ENCODE data around the gene SLC22A4. TPM values are rescaled to one million over a fixed set of nuclear protein-coding genes. Genes with fewer than 3 reads are reported as not detected.

Gene SLC22A4
- total and polyA plus RNA-seq, 2 experiments from 2014 or later: 24.0 to 26.0 TPM

GRCh38 chr5:132386644-132387286 is 92.6 kb downstream of the SLC22A4 start:
- no peak for TF ChIP-seq EZH2phosphoT487 (IDR thresholded peaks at IDR 0.05; ENCODE audit: insufficient read depth, low read depth)
- no peak for TF ChIP-seq EZH2 (IDR thresholded peaks at IDR 0.05; ENCODE audit: insufficient read depth, poor library complexity, severe bottlenecking)
- WGBS, 2 experiments (ENCODE audit: low coverage in 1 of 2, low lambda C conversion rate in 2 of 2, missing lambda C conversion rate in 2 of 2): 14 to 29% methylated on average over 8 to 10 of the region's 10 CpGs
- H3K4me3 ChIP-seq: no peak overlapping the region
- H3K79me2 ChIP-seq (ENCODE audit: insufficient read depth): no peaks in the 10 kb centered on the region
- H3K4me1 ChIP-seq (ENCODE audit: insufficient read depth): peaks cover 37% of the 10 kb centered on the region
- no peaks in the 10 kb centered on the region for H3K27me3 ChIP-seq (replicated peaks; ENCODE audit: insufficient read depth)
- H3K36me3 ChIP-seq (ENCODE audit: low read depth): no peaks in the 10 kb centered on the region
- in situ Hi-C loops (cut with MboI): loop anchor here (10.0 to 25.0 kb wide), 3 partner anchors 118 to 426 kb away; partner anchors contain the start of gene SOWAHA
- H3K27ac ChIP-seq: peak overlapping the region; percentile 90
- peaks cover 36% of the 10 kb centered on the region for H3F3A ChIP-seq (ENCODE audit: insufficient read depth)
- peak; percentile 87 for DNase-seq
- H3K4me2 ChIP-seq (ENCODE audit: unreplicated experiment): peak overlapping the region; percentile 29
- no peaks in the 10 kb centered on the region for H4K20me1 ChIP-seq (ENCODE audit: insufficient read depth)
- peak overlapping the region; percentile 24; the same call in 1 of the 2 replicates for H3K9ac ChIP-seq
- H3K9me2 ChIP-seq (ENCODE audit: insufficient read depth): no peaks in the 10 kb centered on the region
- no peak overlapping the region for H2AFZ ChIP-seq
- H3K9me3 ChIP-seq (ENCODE audit: low read depth): no peaks in the 10 kb centered on the region

- H3K36me3 ChIP-seq (ENCODE audit: low read depth): no peaks in the 10 kb centered on the region
- H3K4me1 ChIP-seq (ENCODE audit: insufficient read depth): peaks cover 37% of the 10 kb centered on the region
- H3K79me2 ChIP-seq (ENCODE audit: insufficient read depth): no peaks in the 10 kb centered on the region
- H3K4me2 ChIP-seq (ENCODE audit: unreplicated experiment): peak overlapping the region; percentile 50
- no peaks in the 10 kb centered on the region for H3K27me3 ChIP-seq (replicated peaks; ENCODE audit: insufficient read depth)
- peak overlapping the region; percentile 90 for H3K27ac ChIP-seq
- peaks cover 36% of the 10 kb centered on the region for H3F3A ChIP-seq (ENCODE audit: insufficient read depth)
- H4K20me1 ChIP-seq (ENCODE audit: insufficient read depth): no peaks in the 10 kb centered on the region
- no peak for TF ChIP-seq EZH2phosphoT487 (IDR thresholded peaks at IDR 0.05; ENCODE audit: insufficient read depth, low read depth)
- TF ChIP-seq EZH2 (IDR thresholded peaks at IDR 0.05; ENCODE audit: insufficient read depth, poor library complexity, severe bottlenecking): no peak
- DNase-seq: peak; percentile 95
- in situ Hi-C loops (cut with MboI): loop anchor here (10.0 to 25.0 kb wide), 3 partner anchors 117 to 425 kb away; partner anchors contain the start of gene SOWAHA
- WGBS, 2 experiments (ENCODE audit: low coverage in 1 of 2, low lambda C conversion rate in 2 of 2, missing lambda C conversion rate in 2 of 2): 10 to 14% methylated on average over 4 of the region's 4 CpGs
- H3K9me3 ChIP-seq (ENCODE audit: low read depth): no peaks in the 10 kb centered on the region
- H2AFZ ChIP-seq: peak overlapping the region; percentile 38
- no peaks in the 10 kb centered on the region for H3K9me2 ChIP-seq (ENCODE audit: insufficient read depth)
- H3K4me3 ChIP-seq: peak overlapping the region; percentile 26; the same call in 1 of the 2 replicates
- peak overlapping the region; percentile 61 for H3K9ac ChIP-seq
These were observed 93.5 kb downstream of the SLC22A4 start for GRCh38 chr5:132387640-132388117.

GRCh38 chr5:132388244-132389050 is 94.3 kb downstream of the SLC22A4 start:
- DNase-seq: peak; percentile 51
- no peaks in the 10 kb centered on the region for H4K20me1 ChIP-seq (ENCODE audit: insufficient read depth)
- H3K79me2 ChIP-seq (ENCODE audit: insufficient read depth): no peaks in the 10 kb centered on the region
- H3K4me3 ChIP-seq: peak overlapping the region; percentile 26; the same call in 1 of the 2 replicates
- peak overlapping the region; percentile 61 for H3K9ac ChIP-seq
- in situ Hi-C loops (cut with MboI): loop anchor here (10.0 to 25.0 kb wide), 3 partner anchors 116 to 424 kb away; partner anchors contain the start of gene SOWAHA
- no peaks in the 10 kb centered on the region for H3K9me2 ChIP-seq (ENCODE audit: insufficient read depth)
- no peaks in the 10 kb centered on the region for H3K9me3 ChIP-seq (ENCODE audit: low read depth)
- H3K4me1 ChIP-seq (ENCODE audit: insufficient read depth): peaks cover 37% of the 10 kb centered on the region
- no peak overlapping the region for H2AFZ ChIP-seq
- TF ChIP-seq EZH2phosphoT487 (IDR thresholded peaks at IDR 0.05; ENCODE audit: insufficient read depth, low read depth) (no peak), EZH2 (IDR thresholded peaks at IDR 0.05; ENCODE audit: insufficient read depth, poor library complexity, severe bottlenecking) (no peak)
- H3K27ac ChIP-seq: peak overlapping the region; percentile 90
- H3K4me2 ChIP-seq (ENCODE audit: unreplicated experiment): peak overlapping the region; percentile 50
- peaks cover 36% of the 10 kb centered on the region for H3F3A ChIP-seq (ENCODE audit: insufficient read depth)
- WGBS, 2 experiments (ENCODE audit: low coverage in 1 of 2, low lambda C conversion rate in 2 of 2, missing lambda C conversion rate in 2 of 2): 64 to 67% methylated on average over 8 of the region's 8 CpGs
- no peaks in the 10 kb centered on the region for H3K36me3 ChIP-seq (ENCODE audit: low read depth)
- H3K27me3 ChIP-seq (replicated peaks; ENCODE audit: insufficient read depth): no peaks in the 10 kb centered on the region

GRCh38 chr5:132389051-132389331 is 94.8 kb downstream of the SLC22A4 start:
- Histone ChIP-seq H3K79me2 (ENCODE audit: insufficient read depth) (no peaks in the 10 kb centered on the region), H3K9me2 (ENCODE audit: insufficient read depth) (no peaks in the 10 kb centered on the region), H4K20me1 (ENCODE audit: insufficient read depth) (no peaks in the 10 kb centered on the region), H3K27ac (peak overlapping the region; percentile 90), H3K27me3 (replicated peaks; ENCODE audit: insufficient read depth) (no peaks in the 10 kb centered on the region), H3F3A (ENCODE audit: insufficient read depth) (peaks cover 36% of the 10 kb centered on the region), H3K4me2 (ENCODE audit: unreplicated experiment) (peak overlapping the region; percentile 50), H3K4me3 (no peak overlapping the region), H3K4me1 (ENCODE audit: insufficient read depth) (peaks cover 37% of the 10 kb centered on the region), H3K9ac (peak overlapping the region; percentile 61), H2AFZ (no peak overlapping the region), H3K9me3 (ENCODE audit: low read depth) (no peaks in the 10 kb centered on the region), H3K36me3 (ENCODE audit: low read depth) (no peaks in the 10 kb centered on the region)
- peak; percentile 46 for DNase-seq
- in situ Hi-C loops (cut with MboI): loop anchor here (10.0 to 25.0 kb wide), 3 partner anchors 116 to 423 kb away; partner anchors contain the start of gene SOWAHA
- 46 to 100% methylated on average over 1 of the region's 1 CpG for WGBS, 2 experiments (ENCODE audit: low coverage in 1 of 2, low lambda C conversion rate in 2 of 2, missing lambda C conversion rate in 2 of 2)
- TF ChIP-seq EZH2phosphoT487 (IDR thresholded peaks at IDR 0.05; ENCODE audit: insufficient read depth, low read depth) (no peak), EZH2 (IDR thresholded peaks at IDR 0.05; ENCODE audit: insufficient read depth, poor library complexity, severe bottlenecking) (no peak)

All from GM23248 (cell line).